NCI-H146 (cell line): ENCODE data around the gene PIMREG.

ENCODE experiments used
- DNase-seq: peaks from one replicate; lab custom pipeline; 2025; lab: John Stamatoyannopoulos, UW

PIMREG gene

GRCh38 chr17:6461792-6462524 is 17.7 kb downstream of the PIMREG start:
- DNase-seq, result no peak

GRCh38 chr17:6462692-6463091 is 18.4 kb downstream of the PIMREG start:
- DNase-seq, result no peak

DNA sequence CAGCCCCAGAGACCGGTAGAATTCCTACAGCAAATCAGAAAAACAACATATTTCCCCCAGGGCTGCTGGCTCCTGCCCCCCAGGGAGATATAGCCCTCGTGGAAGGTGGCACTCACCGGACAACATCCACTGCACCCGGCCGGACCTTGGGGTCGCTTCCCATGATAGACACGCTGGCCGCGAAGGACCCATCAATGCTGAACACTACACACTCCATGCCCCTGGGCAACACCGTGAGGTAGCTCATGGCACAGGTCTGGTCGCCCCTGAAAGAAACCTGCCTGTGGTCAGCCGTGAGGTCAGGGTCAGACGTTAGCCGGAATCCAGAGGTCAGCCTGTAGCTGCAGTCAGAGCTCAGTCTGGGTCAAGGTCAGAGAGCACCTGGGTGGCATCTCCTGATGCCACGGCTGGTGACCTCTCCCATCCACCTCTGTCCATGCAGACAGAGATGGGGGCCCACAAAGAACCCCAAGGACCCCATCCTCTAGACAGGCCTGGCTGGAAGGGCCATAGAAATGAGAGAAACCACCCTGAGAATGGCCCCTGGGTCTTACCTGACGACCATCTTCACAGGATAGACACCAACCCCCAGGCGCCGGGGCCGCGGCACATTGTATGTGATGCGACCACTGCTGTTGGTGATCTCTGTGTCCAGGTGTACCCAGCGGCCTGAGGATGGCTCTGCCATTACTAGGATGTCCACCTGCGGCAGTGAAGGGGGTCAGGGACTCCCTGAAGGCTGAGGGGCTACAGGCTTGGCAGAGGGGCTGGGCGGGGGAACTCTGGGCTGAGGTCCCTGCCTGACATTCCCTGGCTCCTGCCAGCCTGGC is 19.6 kb downstream of the PIMREG start:
- DNase-seq, result no peak

GRCh38 chr17:6464446-6465041 is 20.3 kb downstream of the PIMREG start:
- DNase-seq, result no peak

DNA sequence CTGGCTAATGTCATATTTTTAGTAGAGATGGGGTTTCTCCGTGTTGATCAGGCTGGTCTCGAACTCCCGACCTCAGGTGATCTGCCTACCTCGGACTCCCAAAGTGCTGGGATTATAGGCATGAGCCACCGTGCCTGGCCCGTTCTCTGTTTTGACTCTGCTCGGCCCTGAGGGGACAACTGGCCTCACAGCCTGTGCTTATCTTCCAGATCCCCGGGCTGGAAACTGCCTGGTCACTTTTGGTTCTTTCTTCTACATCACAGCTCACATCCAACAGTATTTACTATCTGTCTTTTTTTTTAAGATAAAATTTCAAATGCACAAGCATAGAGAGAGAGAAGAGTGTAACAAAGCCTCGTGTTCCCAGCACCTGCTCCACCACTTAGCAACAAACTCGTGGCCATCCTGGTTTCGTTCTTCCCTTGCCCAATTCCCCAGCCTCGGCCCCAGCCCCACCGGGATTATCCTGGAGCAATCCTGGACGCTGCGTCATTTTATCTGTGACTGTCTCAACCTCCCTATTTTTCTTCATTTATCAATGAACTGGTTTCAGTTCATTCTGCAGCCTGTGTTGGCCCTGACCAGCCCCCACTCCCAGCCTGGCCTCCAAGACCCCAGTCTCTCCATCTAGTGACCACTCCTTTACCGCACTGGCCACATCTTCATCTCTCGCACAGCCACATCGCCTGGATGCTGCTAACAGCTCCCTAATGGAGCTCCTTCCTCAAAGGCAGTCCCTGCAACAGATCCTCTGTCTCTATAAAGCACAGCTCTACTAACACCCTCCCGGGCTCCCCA is 21.1 kb downstream of the PIMREG start:
- no peak for DNase-seq

- no peak for DNase-seq
These were observed 23.3 kb downstream of the PIMREG start for GRCh38 chr17:6467567-6467966.

- no peak for DNase-seq
These were observed 24.0 kb downstream of the PIMREG start for GRCh38 chr17:6468051-6468790.

DNA sequence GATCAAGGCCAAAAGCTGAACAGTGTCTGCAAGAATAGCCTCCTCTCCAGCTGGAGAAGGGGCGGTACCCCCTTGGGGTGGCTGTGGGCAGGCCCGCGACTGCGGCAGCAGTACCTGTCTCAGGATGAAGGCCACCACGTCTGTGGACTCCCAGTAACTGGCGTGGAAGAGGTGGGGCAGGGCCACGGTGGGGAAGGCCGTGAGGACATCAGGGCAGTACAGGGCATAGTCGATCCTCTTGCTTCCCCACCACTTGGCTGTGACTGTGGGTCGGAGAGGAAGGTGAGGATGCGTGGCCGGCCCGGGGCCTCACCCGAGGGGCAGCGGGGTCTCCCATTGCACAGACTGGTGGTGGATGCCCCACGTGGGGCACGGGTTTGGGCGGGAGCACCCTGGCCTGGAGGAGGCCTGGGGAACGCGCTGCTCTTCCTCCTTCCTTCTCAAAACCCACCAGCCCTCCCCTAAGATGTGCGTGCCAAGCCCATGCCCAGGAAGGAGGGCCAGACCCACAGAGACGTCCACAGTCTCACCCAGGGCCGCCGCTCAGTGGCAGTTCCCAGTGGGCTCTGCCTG is 26.0 kb downstream of the PIMREG start:
- DNase-seq, result no peak

DNA sequence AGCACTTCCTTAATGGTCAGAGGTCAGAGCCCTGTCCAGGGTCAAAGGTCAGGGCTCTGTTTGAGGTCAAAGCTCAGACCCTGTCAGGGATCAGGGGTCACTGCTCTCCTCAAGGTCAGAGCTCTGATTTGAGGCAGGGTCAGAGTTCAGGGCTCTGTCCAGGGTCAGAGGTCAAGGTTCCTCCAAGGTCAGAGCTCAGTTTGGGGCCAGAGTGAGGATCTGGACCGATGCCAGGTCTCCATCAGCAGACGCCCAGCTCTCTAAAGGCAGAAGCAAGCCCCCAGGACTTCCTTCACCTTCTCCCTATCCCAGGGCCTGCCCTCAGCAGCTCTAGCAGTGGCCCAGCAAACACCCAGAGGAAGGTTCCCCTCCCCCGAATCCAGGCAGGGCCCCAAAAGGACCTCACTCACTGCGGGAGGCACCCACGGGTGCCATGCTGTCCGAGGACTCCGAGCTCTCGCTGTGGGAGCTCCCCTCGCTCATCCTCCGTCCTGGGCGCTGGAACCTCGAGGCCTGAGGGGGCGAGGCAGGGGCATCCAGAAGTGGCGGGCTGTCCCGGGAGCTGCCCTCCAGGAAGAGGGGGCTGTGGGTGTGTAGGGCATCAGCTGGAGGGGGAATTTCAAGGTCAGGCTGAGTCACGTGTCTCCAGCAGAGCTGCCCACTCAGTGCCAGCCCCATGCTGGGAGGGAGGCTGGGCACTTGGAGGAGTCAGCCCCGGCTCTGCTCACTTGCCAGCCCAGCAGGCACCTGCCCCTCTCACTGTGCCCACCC is 26.7 kb downstream of the PIMREG start:
- no peak for DNase-seq

DNA sequence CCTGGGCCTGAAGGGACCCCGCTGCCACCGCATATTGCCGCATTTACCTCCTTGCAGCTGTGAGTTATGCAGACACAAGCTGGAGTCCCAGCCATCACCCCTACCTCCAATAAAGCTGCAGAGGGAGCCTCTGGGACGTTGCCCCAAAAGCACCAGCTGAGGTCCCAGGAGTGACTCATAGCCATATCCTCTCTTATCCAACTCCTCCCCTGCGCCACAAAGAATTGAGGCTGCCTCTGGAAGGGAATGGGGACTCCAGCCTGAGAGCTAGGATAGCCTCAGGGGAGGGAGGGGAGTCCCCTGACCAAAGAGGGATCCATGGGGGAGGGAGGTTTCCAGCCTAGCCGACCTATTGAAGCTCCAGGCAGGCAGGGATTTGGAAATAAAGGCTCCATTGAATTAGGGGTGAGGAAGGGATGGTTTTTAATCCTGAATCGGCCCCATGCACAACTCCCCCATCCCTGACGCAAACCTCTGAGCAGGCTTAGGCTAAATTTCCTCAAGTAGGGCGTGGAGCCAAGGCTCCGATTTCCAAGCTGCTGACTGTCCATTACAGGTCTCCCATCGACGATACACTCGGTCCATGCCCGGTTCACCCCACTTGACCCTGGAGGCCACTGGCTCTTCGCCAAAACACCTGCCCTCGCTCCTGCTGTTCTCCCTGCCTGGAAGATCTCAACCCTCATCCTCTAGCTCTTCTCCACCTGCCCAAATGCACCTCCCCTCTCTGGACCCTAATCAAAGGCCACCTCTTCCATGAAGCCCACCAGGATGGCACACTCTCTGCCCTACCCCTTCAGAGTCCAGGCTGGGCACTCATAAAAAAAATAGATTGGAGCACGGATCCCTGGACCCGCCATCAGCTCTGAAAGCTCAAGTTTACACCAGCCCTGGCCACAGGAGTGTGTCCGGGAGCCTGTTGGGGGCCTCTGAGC is 27.5 kb downstream of the PIMREG start:
- DNase-seq, result no peak

DNA sequence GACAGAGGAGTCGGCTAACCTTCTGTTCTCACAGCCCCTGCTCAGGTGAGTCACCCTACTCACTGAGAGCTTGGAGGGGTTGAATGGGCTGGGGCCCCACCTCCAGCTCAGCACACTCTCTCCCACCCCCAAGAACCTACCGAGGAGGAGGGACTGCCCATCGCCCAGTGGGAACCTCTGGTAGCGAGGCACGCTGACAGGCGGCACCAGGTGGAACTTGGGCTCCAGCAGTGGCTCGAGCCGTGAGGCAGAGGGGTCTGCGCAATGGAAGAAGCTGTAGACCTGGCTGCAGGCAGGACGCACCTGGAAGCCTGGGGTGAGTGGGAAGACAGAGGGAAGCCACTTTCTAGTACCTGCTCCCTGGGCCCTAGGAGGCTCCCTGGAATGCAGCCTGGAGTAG is 28.3 kb downstream of the PIMREG start:
- no peak for DNase-seq

GRCh38 chr17:6473128-6473767 is 29.0 kb downstream of the PIMREG start:
- peak; percentile 65 for DNase-seq

DNA sequence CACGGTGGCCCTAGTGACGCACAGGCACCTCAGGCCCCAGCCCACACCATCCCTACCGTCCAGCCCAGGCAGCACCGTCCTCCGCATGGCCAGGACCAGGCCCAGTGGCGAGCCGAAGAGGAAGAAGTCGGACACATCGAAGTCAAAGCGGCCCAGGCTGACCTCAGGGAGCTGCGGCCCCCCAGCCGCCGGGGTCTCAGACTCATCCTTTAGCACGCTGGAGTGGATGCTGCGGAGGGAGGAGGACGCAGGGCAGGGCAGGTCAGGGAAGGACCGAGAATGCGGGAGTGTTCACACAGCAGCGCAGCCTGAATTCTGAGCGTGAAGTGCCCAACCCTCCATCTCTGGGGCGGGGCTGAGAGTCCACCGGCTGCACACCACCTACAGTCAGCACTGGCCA is 30.1 kb downstream of the PIMREG start:
- DNase-seq, result no peak

- DNase-seq, result no peak
These were observed 30.7 kb downstream of the PIMREG start for GRCh38 chr17:6474906-6475305.

DNA sequence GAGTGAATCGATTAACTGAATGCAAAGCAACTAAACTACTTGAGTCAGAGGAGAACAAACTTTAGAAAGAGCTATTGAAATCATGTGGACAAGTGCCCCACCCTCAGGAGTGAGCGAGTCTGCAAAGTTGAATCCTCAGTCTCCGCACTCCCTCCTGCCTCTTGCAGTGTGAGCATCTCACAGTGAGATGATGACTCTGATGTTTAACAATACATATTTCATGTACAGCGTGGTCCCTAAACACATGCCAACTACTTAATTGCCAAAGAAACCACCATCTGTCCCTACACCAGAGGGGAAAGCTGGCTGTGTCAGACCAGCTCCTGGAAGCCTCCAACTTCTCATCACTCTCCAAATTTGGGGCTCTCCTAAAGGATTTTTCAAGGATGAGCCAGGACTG is 31.2 kb downstream of the PIMREG start:
- DNase-seq, result no peak

GRCh38 chr17:6476076-6476809 is 32.0 kb downstream of the PIMREG start:
- DNase-seq, result no peak

DNA sequence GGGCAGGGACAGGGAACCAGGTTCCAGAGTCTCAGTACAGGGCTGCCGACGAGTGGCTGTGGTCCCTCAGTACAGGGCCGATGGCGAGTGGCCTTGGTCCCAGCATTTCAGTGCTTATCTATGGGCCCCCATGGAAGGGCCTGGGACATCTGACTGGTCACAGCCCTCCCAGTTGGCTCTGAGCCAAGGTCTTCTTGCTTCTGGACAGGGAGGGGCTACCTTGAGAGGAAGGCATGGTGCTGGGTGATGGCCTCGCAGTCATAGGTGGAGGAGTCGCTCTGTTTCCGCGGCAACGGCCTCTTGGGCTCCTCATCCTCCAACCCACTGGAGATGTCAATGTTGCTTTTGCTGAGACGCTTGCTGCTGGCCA is 32.5 kb downstream of the PIMREG start:
- DNase-seq, result no peak

DNA sequence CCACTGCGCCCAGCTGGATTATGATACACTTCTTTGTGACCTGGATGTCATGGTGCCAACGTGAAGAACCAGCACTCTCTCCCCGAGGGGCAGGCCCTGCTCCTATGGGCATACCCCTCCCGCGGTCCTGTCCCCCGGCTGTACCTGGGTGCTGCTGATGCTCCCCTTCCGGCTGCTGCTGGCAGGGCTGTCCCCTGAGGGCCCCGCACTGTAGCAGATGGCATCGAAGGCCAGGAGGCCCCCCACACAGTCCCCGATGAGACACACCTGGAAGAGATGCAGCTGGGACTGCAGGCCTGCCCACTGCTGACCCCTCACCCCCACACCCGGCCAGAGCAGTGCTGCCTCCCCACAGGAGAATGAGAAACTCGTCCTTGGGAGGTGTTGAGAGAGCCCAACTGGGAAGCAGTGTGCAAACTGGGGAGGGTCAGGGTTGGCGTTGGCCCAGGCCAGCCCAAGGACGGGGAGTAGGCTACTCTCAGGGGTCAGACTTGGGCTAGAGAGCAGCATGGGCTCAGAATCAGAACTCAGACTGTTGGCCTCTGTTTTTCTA is 33.7 kb downstream of the PIMREG start:
- no peak for DNase-seq
